ENCODE measurements around the gene STOM. TPM values are rescaled to one million over a fixed set of nuclear protein-coding genes. Genes with fewer than 3 reads are reported as not detected.

The STOM gene
- total RNA-seq, 1 donor from 2014 or later: 11.0 TPM

GRCh38 chr9:121326130-121326838 is 43.8 kb downstream of the STOM start:
- H3K36me3 Mint-ChIP-seq (ENCODE audit: insufficient read depth): peaks cover 16% of the 10 kb centered on the region
- no peak for TF ChIP-seq CTCF (IDR thresholded peaks at IDR 0.05; ENCODE audit: unreplicated experiment)
- no peak for DNase-seq (ENCODE audit: low spot score, unreplicated experiment)
- no peak overlapping the region for H3K27ac Mint-ChIP-seq
- no peaks in the 10 kb centered on the region for H3K27me3 Mint-ChIP-seq
- no peaks in the 10 kb centered on the region for H3K9me3 Mint-ChIP-seq (ENCODE audit: low read depth)
- H3K4me3 Mint-ChIP-seq (ENCODE audit: low read depth): no peak overlapping the region
- no peaks in the 10 kb centered on the region for H3K4me1 Mint-ChIP-seq (ENCODE audit: low read depth)

DNA sequence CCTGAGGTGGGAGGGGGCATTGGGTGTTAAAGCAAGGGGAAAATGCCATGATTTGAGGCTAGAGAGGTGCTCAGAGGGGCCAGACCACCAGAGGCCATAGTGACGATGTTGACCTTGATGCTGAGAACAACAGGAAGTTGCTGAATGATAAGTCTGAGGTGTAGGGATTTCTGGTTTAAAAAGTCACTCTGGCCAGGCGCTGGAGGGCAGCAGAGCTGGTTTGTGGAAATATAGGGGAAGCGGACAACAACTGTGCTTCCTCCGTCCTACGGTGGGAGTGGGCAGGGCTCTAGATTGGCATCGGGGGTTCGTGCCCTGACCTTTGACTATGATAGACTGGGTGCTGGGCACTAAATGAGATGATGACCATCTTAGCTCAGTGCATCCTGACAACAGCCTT is 44.7 kb downstream of the STOM start:
- no peak overlapping the region for H3K27ac Mint-ChIP-seq
- H3K4me1 Mint-ChIP-seq (ENCODE audit: low read depth): no peaks in the 10 kb centered on the region
- TF ChIP-seq CTCF (IDR thresholded peaks at IDR 0.05; ENCODE audit: unreplicated experiment): no peak
- peaks cover 11% of the 10 kb centered on the region for H3K36me3 Mint-ChIP-seq (ENCODE audit: insufficient read depth)
- no peak overlapping the region for H3K4me3 Mint-ChIP-seq (ENCODE audit: low read depth)
- H3K9me3 Mint-ChIP-seq (ENCODE audit: low read depth): no peaks in the 10 kb centered on the region
- H3K27me3 Mint-ChIP-seq: no peaks in the 10 kb centered on the region
- no peak for DNase-seq (ENCODE audit: low spot score, unreplicated experiment)

GRCh38 chr9:121324755-121325154 is 45.3 kb downstream of the STOM start:
- no peak for DNase-seq (ENCODE audit: low spot score, unreplicated experiment)
- H3K4me1 Mint-ChIP-seq (ENCODE audit: low read depth): no peaks in the 10 kb centered on the region
- no peak overlapping the region for H3K27ac Mint-ChIP-seq
- no peaks in the 10 kb centered on the region for H3K9me3 Mint-ChIP-seq (ENCODE audit: low read depth)
- H3K36me3 Mint-ChIP-seq (ENCODE audit: insufficient read depth): peaks cover 13% of the 10 kb centered on the region
- H3K27me3 Mint-ChIP-seq: no peaks in the 10 kb centered on the region
- H3K4me3 Mint-ChIP-seq (ENCODE audit: low read depth): no peak overlapping the region
- no peak for TF ChIP-seq CTCF (IDR thresholded peaks at IDR 0.05; ENCODE audit: unreplicated experiment)

DNA sequence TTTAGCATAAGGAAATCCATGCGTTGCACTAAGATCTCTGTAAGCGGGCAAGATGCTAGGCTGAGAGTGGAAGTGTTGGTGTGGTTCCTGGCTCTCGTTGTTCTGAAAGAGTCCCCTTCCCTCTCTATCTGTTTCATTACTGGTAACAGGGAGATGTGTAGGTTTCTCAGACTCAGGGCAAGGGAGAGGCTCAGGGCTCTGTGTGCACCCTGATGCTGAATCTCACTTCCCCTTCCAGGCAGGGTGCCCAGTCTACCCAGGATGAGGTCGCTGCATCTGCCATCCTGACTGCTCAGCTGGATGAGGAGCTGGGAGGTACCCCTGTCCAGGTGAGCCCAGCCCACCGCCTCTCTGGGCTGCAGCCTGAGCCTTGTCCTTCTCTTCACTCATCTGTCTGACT is 45.7 kb downstream of the STOM start:
- Mint-ChIP-seq H3K36me3 (ENCODE audit: insufficient read depth) (peaks cover 13% of the 10 kb centered on the region), H3K4me3 (ENCODE audit: low read depth) (no peak overlapping the region), H3K27me3 (no peaks in the 10 kb centered on the region), H3K9me3 (ENCODE audit: low read depth) (no peaks in the 10 kb centered on the region), H3K4me1 (ENCODE audit: low read depth) (no peaks in the 10 kb centered on the region), H3K27ac (no peak overlapping the region)
- no peak for TF ChIP-seq CTCF (IDR thresholded peaks at IDR 0.05; ENCODE audit: unreplicated experiment)
- no peak for DNase-seq (ENCODE audit: low spot score, unreplicated experiment)

DNA sequence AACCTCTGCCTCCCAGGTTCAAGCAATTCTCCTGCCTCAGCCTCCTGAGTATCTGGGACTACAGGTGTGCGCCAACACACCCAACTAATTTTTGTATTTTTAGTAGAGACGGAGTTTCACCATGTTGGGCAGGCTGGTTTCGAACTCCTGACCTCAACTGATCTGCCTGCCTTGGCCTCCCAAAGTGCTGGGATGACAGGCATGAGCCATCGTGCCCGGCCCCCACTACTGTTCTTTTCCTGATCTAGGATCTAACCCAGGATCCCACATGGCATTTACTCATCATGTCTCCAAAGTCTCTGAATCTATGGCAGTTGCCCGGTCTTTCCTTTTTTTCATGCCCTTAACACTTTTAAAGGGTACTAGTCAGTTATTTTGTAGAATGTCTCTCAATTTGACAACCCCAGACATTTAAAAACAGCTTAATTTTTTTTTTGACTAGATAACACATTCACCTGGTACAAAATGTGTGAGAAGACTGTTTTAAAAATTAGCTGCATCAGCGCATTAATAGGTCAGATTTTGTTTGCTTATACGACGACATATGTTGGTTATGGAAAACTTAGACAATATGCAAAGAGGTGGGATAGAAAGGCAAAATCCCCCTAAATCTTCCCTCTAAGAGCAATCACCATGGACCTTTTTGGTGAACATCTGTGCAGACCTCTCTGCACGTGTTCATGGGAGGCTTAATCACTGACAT is 46.5 kb downstream of the STOM start:
- no peak for TF ChIP-seq CTCF (IDR thresholded peaks at IDR 0.05; ENCODE audit: unreplicated experiment)
- H3K9me3 Mint-ChIP-seq (ENCODE audit: low read depth): no peaks in the 10 kb centered on the region
- H3K27me3 Mint-ChIP-seq: no peaks in the 10 kb centered on the region
- no peak overlapping the region for H3K27ac Mint-ChIP-seq
- H3K4me1 Mint-ChIP-seq (ENCODE audit: low read depth): no peaks in the 10 kb centered on the region
- no peak for DNase-seq (ENCODE audit: low spot score, unreplicated experiment)
- H3K36me3 Mint-ChIP-seq (ENCODE audit: insufficient read depth): peaks cover 13% of the 10 kb centered on the region
- no peak overlapping the region for H3K4me3 Mint-ChIP-seq (ENCODE audit: low read depth)

Measured in progenitor cell of endocrine pancreas (in vitro differentiated cells).